ENCODE results near the gene TCF25.
"Not testable (repeated sequence)": the region's sequence is repeated elsewhere in the genome, so short reads cannot be mapped to it uniquely, and the experiment has no call there.

Gene TCF25

GRCh38 chr16:89902980-89903379, 29.6 kb downstream of the TCF25 start:
- in situ Hi-C loops (cut with MboI; ENCODE audit: low sequenced_read_pairs): no loop called here

GRCh38 chr16:89903908-89904515, 30.6 kb downstream of the TCF25 start:
- in situ Hi-C loops (cut with MboI; ENCODE audit: low sequenced_read_pairs): no loop called here

GRCh38 chr16:89904606-89905510, 31.5 kb downstream of the TCF25 start:
- in situ Hi-C loops (cut with MboI; ENCODE audit: low sequenced_read_pairs): no loop called here

- in situ Hi-C loops (cut with MboI; ENCODE audit: low sequenced_read_pairs): no loop called here
Measured at GRCh38 chr16:89905511-89906139, 32.2 kb downstream of the TCF25 start.

GRCh38 chr16:89906140-89907025, 33.0 kb downstream of the TCF25 start:
- in situ Hi-C loops (cut with MboI; ENCODE audit: low sequenced_read_pairs): no loop called here

GRCh38 chr16:89907055-89907814, 33.8 kb downstream of the TCF25 start:
- in situ Hi-C loops (cut with MboI; ENCODE audit: low sequenced_read_pairs): no loop called here

GRCh38 chr16:89908236-89908635, 34.8 kb downstream of the TCF25 start:
- in situ Hi-C loops (cut with MboI; ENCODE audit: low sequenced_read_pairs): no loop called here

GRCh38 chr16:89909777-89910716, 36.7 kb downstream of the TCF25 start:
- in situ Hi-C loops (cut with MboI; ENCODE audit: low sequenced_read_pairs): no loop called here

- in situ Hi-C loops (cut with MboI; ENCODE audit: low sequenced_read_pairs): no loop called here
Measured at GRCh38 chr16:89910717-89911354, 37.4 kb downstream of the TCF25 start.

GRCh38 chr16:89911375-89911774, 38.0 kb downstream of the TCF25 start:
- in situ Hi-C loops (cut with MboI; ENCODE audit: low sequenced_read_pairs): no loop called here

- in situ Hi-C loops (cut with MboI; ENCODE audit: low sequenced_read_pairs): no loop called here
Measured at GRCh38 chr16:89912143-89912542, 38.8 kb downstream of the TCF25 start.

GRCh38 chr16:89912627-89913026, 39.2 kb downstream of the TCF25 start:
- in situ Hi-C loops (cut with MboI; ENCODE audit: low sequenced_read_pairs): no loop called here

GRCh38 chr16:89913408-89914387, 40.3 kb downstream of the TCF25 start:
- in situ Hi-C loops (cut with MboI; ENCODE audit: low sequenced_read_pairs): no loop called here

GRCh38 chr16:89914642-89915285, 41.4 kb downstream of the TCF25 start:
- in situ Hi-C loops (cut with MboI; ENCODE audit: low sequenced_read_pairs): not testable (repeated sequence)

GRCh38 chr16:89915303-89916232, 42.2 kb downstream of the TCF25 start:
- in situ Hi-C loops (cut with MboI; ENCODE audit: low sequenced_read_pairs): no loop called here

Data from HL-60/S4 treated with phorbol 12-myristate 13-acetate at 8.2 ng/mL for 4 days and 3 days (cell line).